ENCODE data around the gene INHBB.

DNA sequence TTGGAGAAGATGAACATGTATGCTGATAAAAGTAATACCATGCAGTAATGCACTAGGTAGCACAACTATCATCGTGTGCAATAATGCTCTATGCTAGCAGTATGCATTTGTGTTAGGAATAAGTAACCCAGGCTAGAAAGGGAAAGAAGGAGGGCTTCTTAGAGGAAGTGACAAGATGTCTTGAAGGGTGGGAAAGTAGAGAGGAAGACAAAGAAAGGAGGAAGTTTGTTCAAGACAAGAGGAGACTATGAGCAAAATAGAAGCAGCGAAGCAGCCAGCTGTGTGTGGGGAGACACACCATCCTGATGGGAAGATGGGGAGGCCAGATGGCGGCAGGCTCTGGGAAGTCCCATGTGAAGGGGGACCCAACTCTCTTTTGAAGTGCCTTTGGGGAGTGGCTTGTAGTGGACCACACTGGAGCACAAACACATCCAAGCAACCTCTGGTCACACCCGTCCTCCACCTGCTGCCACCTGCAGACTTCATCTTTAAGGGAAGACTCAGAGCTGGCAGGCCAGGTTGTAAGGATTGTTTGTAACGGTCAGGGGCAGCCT lies 39.9 kb upstream of the INHBB start:
- TF ChIP-seq, protein P1, sequence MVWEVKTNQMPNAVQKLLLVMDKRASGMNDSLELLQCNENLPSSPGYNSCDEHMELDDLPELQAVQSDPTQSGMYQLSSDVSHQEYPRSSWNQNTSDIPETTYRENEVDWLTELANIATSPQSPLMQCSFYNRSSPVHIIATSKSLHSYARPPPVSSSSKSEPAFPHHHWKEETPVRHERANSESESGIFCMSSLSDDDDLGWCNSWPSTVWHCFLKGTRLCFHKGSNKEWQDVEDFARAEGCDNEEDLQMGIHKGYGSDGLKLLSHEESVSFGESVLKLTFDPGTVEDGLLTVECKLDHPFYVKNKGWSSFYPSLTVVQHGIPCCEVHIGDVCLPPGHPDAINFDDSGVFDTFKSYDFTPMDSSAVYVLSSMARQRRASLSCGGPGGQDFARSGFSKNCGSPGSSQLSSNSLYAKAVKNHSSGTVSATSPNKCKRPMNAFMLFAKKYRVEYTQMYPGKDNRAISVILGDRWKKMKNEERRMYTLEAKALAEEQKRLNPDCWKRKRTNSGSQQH (CRISPR knock-in tag; IDR thresholded peaks at IDR 0.05), result no peak
- TF ChIP-seq POLR2A (conservative IDR thresholded peaks at IDR 0.05) (no peak), RUNX1 (IDR thresholded peaks at IDR 0.05; ENCODE audit: low read depth) (no peak), POLR3A (IDR thresholded peaks at IDR 0.05; ENCODE audit: borderline replicate concordance, extremely low read depth, insufficient read depth, insufficient read length) (no peak), CBX1 (IDR thresholded peaks at IDR 0.05; ENCODE audit: low read depth) (no peak), ZBED1 (IDR thresholded peaks at IDR 0.05) (no peak), ZZZ3 (IDR thresholded peaks at IDR 0.05) (no peak)
- TF ChIP-seq, protein P2, sequence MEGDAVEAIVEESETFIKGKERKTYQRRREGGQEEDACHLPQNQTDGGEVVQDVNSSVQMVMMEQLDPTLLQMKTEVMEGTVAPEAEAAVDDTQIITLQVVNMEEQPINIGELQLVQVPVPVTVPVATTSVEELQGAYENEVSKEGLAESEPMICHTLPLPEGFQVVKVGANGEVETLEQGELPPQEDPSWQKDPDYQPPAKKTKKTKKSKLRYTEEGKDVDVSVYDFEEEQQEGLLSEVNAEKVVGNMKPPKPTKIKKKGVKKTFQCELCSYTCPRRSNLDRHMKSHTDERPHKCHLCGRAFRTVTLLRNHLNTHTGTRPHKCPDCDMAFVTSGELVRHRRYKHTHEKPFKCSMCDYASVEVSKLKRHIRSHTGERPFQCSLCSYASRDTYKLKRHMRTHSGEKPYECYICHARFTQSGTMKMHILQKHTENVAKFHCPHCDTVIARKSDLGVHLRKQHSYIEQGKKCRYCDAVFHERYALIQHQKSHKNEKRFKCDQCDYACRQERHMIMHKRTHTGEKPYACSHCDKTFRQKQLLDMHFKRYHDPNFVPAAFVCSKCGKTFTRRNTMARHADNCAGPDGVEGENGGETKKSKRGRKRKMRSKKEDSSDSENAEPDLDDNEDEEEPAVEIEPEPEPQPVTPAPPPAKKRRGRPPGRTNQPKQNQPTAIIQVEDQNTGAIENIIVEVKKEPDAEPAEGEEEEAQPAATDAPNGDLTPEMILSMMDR (IDR thresholded peaks at IDR 0.05 in 2 of 3, conservative IDR thresholded peaks at IDR 0.05 in 1 of 3; ENCODE audit: insufficient read depth in 2 of 3, low read depth in 1 of 3, low read length in 3 of 3), result no peak
- TF ChIP-seq, protein P3, sequence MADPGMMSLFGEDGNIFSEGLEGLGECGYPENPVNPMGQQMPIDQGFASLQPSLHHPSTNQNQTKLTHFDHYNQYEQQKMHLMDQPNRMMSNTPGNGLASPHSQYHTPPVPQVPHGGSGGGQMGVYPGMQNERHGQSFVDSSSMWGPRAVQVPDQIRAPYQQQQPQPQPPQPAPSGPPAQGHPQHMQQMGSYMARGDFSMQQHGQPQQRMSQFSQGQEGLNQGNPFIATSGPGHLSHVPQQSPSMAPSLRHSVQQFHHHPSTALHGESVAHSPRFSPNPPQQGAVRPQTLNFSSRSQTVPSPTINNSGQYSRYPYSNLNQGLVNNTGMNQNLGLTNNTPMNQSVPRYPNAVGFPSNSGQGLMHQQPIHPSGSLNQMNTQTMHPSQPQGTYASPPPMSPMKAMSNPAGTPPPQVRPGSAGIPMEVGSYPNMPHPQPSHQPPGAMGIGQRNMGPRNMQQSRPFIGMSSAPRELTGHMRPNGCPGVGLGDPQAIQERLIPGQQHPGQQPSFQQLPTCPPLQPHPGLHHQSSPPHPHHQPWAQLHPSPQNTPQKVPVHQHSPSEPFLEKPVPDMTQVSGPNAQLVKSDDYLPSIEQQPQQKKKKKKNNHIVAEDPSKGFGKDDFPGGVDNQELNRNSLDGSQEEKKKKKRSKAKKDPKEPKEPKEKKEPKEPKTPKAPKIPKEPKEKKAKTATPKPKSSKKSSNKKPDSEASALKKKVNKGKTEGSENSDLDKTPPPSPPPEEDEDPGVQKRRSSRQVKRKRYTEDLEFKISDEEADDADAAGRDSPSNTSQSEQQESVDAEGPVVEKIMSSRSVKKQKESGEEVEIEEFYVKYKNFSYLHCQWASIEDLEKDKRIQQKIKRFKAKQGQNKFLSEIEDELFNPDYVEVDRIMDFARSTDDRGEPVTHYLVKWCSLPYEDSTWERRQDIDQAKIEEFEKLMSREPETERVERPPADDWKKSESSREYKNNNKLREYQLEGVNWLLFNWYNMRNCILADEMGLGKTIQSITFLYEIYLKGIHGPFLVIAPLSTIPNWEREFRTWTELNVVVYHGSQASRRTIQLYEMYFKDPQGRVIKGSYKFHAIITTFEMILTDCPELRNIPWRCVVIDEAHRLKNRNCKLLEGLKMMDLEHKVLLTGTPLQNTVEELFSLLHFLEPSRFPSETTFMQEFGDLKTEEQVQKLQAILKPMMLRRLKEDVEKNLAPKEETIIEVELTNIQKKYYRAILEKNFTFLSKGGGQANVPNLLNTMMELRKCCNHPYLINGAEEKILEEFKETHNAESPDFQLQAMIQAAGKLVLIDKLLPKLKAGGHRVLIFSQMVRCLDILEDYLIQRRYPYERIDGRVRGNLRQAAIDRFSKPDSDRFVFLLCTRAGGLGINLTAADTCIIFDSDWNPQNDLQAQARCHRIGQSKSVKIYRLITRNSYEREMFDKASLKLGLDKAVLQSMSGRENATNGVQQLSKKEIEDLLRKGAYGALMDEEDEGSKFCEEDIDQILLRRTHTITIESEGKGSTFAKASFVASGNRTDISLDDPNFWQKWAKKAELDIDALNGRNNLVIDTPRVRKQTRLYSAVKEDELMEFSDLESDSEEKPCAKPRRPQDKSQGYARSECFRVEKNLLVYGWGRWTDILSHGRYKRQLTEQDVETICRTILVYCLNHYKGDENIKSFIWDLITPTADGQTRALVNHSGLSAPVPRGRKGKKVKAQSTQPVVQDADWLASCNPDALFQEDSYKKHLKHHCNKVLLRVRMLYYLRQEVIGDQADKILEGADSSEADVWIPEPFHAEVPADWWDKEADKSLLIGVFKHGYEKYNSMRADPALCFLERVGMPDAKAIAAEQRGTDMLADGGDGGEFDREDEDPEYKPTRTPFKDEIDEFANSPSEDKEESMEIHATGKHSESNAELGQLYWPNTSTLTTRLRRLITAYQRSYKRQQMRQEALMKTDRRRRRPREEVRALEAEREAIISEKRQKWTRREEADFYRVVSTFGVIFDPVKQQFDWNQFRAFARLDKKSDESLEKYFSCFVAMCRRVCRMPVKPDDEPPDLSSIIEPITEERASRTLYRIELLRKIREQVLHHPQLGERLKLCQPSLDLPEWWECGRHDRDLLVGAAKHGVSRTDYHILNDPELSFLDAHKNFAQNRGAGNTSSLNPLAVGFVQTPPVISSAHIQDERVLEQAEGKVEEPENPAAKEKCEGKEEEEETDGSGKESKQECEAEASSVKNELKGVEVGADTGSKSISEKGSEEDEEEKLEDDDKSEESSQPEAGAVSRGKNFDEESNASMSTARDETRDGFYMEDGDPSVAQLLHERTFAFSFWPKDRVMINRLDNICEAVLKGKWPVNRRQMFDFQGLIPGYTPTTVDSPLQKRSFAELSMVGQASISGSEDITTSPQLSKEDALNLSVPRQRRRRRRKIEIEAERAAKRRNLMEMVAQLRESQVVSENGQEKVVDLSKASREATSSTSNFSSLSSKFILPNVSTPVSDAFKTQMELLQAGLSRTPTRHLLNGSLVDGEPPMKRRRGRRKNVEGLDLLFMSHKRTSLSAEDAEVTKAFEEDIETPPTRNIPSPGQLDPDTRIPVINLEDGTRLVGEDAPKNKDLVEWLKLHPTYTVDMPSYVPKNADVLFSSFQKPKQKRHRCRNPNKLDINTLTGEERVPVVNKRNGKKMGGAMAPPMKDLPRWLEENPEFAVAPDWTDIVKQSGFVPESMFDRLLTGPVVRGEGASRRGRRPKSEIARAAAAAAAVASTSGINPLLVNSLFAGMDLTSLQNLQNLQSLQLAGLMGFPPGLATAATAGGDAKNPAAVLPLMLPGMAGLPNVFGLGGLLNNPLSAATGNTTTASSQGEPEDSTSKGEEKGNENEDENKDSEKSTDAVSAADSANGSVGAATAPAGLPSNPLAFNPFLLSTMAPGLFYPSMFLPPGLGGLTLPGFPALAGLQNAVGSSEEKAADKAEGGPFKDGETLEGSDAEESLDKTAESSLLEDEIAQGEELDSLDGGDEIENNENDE (IDR thresholded peaks at IDR 0.05; ENCODE audit: low read depth, low read length), result no peak

Data from K562 (cell line).